Endothelial cell (in vitro differentiated cells): ENCODE results near the gene COL19A1. TPM values are rescaled to one million over a fixed set of nuclear protein-coding genes. Genes with fewer than 3 reads are reported as not detected.

Source experiments
- DNase-seq: peaks from one replicate; pipeline ENCODE4 v3.0.0; 2021; ENCODE audit warnings: low spot score
- H3K27ac Mint-ChIP-seq: one replicate; pipeline ENCODE4 v1.8.0; 2021; ENCODE audit warnings: mixed read lengths, inconsistent platforms; ENCODE audit not compliant: unreplicated experiment
- H3K27me3 Mint-ChIP-seq: one replicate; pipeline ENCODE4 v1.8.0; 2021; ENCODE audit warnings: mild to moderate bottlenecking, moderate library complexity, mixed read lengths, inconsistent platforms; ENCODE audit not compliant: unreplicated experiment
- H3K36me3 Mint-ChIP-seq: one replicate; pipeline ENCODE4 v1.8.0; 2021; ENCODE audit warnings: mild to moderate bottlenecking, low read depth, mixed read lengths, inconsistent platforms; ENCODE audit not compliant: unreplicated experiment
- H3K4me1 Mint-ChIP-seq: one replicate; pipeline ENCODE4 v1.8.0; 2021; ENCODE audit warnings: mild to moderate bottlenecking, mixed read lengths, inconsistent platforms; ENCODE audit not compliant: unreplicated experiment
- H3K4me3 Mint-ChIP-seq: one replicate; pipeline ENCODE4 v1.8.0; 2021; ENCODE audit warnings: mild to moderate bottlenecking, mixed read lengths, inconsistent platforms; ENCODE audit not compliant: unreplicated experiment
- H3K9me3 Mint-ChIP-seq: one replicate; pipeline ENCODE4 v1.8.0; 2021; ENCODE audit warnings: mixed read lengths, inconsistent platforms; ENCODE audit not compliant: unreplicated experiment
- long read RNA-seq: library from polyadenylated mRNA; unstranded; transcript quantifications from one replicate; pipeline ENCODE4 v2.0.0, GENCODE V29; 2020; ENCODE audit not compliant: unreplicated experiment
- total RNA-seq: library from RNA; stranded (reverse); fragmentation: NEBNext Ultra II Directional; extraction: Animal tissue kit (Norgen Biotek cat#: 25700); gene quantifications from one replicate; pipeline ENCODE4 v1.2.1, GENCODE V29; 2021; ENCODE audit not compliant: unreplicated experiment
- TF ChIP-seq, protein P1 (sequence below): fragments of 200-600 bp; sonication (generic); IDR thresholded peaks from one replicate; pipeline ENCODE4 v1.5.0; 2021; ENCODE audit warnings: antibody characterized with exemption; ENCODE audit not compliant: unreplicated experiment

COL19A1 gene
- total RNA-seq: 0.33 TPM
- long read RNA-seq, partial matches to known transcripts: 0 of 2 reads
- long read RNA-seq, other reads (novel, unspliced or antisense): 2 of 2 reads

DNA sequence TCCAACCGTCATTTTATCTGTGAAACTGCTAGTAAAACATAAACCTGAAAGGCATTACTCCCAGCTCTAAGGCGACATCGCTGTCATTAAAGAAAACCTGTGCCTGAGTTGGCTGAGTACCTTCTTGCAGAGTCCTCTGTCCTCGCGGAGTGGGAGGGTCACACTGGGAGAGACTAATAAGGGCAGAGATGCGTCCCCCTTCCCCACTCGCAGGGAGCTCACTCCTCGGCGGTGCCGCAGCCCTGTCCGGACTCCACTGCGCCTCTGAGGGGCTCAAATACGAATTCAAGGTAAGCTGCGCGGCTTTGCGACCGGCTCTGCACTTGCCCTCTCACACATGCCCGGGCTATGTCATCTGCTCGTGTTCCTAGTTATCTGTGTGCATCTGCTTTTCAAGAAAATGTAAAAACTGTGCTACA, at the start of gene COL19A1:
COL19A1 (plus strand) TSS at position 206 of the 419 bp plus-strand sequence. CDS start 13,012 bp downstream, outside the sequence.
- TF ChIP-seq, protein P1, sequence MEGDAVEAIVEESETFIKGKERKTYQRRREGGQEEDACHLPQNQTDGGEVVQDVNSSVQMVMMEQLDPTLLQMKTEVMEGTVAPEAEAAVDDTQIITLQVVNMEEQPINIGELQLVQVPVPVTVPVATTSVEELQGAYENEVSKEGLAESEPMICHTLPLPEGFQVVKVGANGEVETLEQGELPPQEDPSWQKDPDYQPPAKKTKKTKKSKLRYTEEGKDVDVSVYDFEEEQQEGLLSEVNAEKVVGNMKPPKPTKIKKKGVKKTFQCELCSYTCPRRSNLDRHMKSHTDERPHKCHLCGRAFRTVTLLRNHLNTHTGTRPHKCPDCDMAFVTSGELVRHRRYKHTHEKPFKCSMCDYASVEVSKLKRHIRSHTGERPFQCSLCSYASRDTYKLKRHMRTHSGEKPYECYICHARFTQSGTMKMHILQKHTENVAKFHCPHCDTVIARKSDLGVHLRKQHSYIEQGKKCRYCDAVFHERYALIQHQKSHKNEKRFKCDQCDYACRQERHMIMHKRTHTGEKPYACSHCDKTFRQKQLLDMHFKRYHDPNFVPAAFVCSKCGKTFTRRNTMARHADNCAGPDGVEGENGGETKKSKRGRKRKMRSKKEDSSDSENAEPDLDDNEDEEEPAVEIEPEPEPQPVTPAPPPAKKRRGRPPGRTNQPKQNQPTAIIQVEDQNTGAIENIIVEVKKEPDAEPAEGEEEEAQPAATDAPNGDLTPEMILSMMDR: no peak
- H3K27me3 Mint-ChIP-seq: peaks cover 6% of the 10 kb centered on the region
- H3K4me3 Mint-ChIP-seq: peak within 1 kb of the TSS; percentile 86
- no peaks in the 10 kb centered on the region for H3K9me3 Mint-ChIP-seq
- peak; percentile 26 for DNase-seq
- peaks cover 12% of the 10 kb centered on the region for H3K4me1 Mint-ChIP-seq
- no peak within 1 kb of the TSS for H3K27ac Mint-ChIP-seq
- no peaks in the 10 kb centered on the region for H3K36me3 Mint-ChIP-seq

DNA sequence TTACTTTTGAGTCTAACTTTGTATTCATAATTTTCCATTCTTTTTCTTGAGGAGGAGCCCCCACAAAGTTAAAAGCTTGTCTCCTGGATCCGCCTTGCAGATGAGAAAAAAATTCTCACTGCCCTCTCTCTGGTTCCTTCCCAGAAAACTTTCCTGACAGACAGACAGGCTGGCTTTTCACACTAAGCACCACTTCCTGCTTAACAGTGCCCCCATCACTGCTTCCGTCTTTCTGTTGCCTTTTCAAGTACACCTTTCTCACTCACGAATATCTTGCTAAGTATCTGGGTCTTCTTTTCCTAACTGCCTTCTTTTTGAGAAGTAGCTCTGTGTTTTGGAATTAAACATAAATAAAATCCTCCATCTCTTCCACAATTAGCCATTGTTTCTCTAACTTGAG, 49.8 kb upstream of the COL19A1 start:
- TF ChIP-seq, protein P1: no peak
- DNase-seq: no peak
- Mint-ChIP-seq H3K4me1 (peaks cover 37% of the 10 kb centered on the region), H3K9me3 (no peaks in the 10 kb centered on the region), H3K36me3 (peaks cover 3% of the 10 kb centered on the region), H3K27me3 (no peaks in the 10 kb centered on the region), H3K27ac (peak overlapping the region; percentile 80), H3K4me3 (no peak overlapping the region)

DNA sequence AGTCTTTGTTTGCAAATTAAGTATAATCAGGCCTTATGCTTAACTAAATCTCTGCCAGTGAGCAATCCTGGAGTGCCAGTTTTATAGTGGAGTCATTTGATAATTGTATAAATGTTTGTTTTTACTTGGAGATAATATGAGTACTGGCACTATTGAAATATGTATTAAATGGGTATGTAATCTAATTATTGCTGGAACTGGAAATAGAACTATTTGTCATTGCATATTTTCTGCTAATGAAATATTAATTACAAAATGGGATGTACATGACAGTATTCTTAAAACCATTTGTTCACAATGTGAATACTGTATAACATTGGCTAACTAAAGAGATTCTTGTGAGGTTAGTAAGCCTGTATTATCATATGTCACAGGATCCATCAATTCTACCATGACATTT, 49.0 kb upstream of the COL19A1 start:
- no peaks in the 10 kb centered on the region for H3K9me3 Mint-ChIP-seq
- no peaks in the 10 kb centered on the region for H3K27me3 Mint-ChIP-seq
- DNase-seq: no peak
- no peak overlapping the region for H3K27ac Mint-ChIP-seq
- TF ChIP-seq, protein P1: no peak
- no peak overlapping the region for H3K4me3 Mint-ChIP-seq
- H3K36me3 Mint-ChIP-seq: peaks cover 3% of the 10 kb centered on the region
- H3K4me1 Mint-ChIP-seq: peaks cover 37% of the 10 kb centered on the region

GRCh38 chr6:69818223-69818930, 48.0 kb upstream of the COL19A1 start:
- Mint-ChIP-seq H3K9me3 (no peaks in the 10 kb centered on the region), H3K4me3 (no peak overlapping the region), H3K27me3 (no peaks in the 10 kb centered on the region), H3K36me3 (peaks cover 3% of the 10 kb centered on the region), H3K27ac (no peak overlapping the region), H3K4me1 (peaks cover 32% of the 10 kb centered on the region)
- TF ChIP-seq, protein P1: no peak
- no peak for DNase-seq

DNA sequence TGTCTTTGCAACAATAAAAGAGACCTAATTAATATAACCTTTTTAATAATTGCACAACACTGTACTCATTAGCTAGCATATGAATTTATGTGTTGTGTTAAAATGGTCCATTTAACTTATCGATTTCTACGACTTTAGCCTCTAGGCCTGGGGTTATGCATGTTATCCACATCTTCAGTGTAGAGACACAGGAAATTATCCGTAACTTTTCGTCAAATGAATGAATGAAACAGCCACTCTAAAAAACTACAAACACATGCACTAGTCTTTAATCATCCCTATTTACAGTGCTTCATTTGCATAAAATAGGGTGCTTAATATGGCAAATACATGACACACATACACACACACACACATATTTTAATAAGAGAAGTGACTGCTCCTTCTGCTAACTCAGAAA, 47.2 kb upstream of the COL19A1 start:
- Mint-ChIP-seq H3K36me3 (peaks cover 3% of the 10 kb centered on the region), H3K27me3 (no peaks in the 10 kb centered on the region), H3K27ac (no peak overlapping the region), H3K4me3 (no peak overlapping the region), H3K4me1 (peaks cover 26% of the 10 kb centered on the region), H3K9me3 (no peaks in the 10 kb centered on the region)
- TF ChIP-seq, protein P1: no peak
- DNase-seq: no peak
